SIG-M5 (cell line): ENCODE measurements around the gene HSD17B12.
"Not testable (repeated sequence)": the region's sequence is repeated elsewhere in the genome, so short reads cannot be mapped to it uniquely, and the experiment has no call there.

Source experiments
- DNase-seq: peaks from one replicate; lab custom pipeline; 2025; lab: John Stamatoyannopoulos, UW

Gene HSD17B12

GRCh38 chr11:43747130-43747802 is 66.7 kb downstream of the HSD17B12 start:
- no peak for DNase-seq

- no peak for DNase-seq
These were observed 67.6 kb downstream of the HSD17B12 start for GRCh38 chr11:43748095-43748494.

DNA sequence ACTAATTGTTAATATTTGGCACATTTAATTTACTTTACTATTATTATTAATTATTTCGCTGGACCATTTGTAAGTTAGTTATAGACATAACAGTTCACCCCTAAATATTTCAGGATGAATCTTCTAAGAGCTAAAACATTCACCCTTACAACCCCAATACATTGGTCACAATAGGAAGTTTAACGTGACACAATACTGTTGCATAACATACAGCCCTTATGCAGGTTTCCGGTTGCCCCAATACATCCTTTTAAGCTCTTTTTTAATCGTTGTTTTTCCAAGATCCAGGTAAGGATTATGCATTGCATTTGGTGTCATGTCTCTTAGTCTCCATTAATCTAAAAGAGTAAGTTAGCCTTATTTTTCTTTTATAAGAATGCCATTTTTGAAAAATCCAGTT is 71.2 kb downstream of the HSD17B12 start:
- DNase-seq: no peak

GRCh38 chr11:43756575-43756974 is 76.0 kb downstream of the HSD17B12 start:
- DNase-seq: no peak

- no peak for DNase-seq
These were observed 78.4 kb downstream of the HSD17B12 start for GRCh38 chr11:43758927-43759326.

DNA sequence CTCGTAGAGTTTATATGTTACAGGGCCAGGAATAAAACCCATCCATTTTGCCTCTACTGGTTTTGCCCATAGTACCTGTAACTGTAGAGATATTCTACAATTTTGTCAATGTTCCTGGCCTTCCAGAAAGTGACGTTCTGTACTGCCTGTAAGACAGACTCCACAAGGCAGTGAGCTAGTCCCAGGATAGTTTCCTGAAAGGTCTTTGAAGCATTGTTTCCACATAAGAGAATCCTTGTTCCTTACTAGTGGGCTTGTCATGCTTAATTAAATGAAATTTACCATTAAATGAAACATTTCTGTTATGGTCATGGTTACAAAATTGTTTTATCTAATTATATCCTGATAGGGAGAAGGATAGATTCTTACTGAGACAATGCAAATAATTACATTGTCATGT is 80.4 kb downstream of the HSD17B12 start:
- no peak for DNase-seq

DNA sequence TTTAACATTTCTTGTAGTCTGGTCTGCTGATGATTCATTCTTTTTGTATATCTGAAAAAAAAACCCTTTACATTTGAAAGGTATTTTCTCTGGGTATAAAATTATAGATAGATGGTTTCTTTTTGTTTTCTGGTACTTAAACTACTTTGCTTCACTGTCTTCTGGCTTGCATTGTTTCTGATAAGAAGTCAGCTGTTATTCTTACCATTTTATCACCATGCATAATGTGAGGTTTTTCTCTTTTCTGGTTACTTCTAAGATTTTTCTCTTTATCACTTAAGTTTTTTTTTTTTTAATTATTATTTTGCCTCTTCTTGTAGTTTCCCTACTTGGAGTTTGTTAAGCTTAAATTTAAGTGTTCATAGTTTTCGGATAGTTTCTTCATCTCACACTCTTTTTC is 84.7 kb downstream of the HSD17B12 start:
- no peak for DNase-seq

DNA sequence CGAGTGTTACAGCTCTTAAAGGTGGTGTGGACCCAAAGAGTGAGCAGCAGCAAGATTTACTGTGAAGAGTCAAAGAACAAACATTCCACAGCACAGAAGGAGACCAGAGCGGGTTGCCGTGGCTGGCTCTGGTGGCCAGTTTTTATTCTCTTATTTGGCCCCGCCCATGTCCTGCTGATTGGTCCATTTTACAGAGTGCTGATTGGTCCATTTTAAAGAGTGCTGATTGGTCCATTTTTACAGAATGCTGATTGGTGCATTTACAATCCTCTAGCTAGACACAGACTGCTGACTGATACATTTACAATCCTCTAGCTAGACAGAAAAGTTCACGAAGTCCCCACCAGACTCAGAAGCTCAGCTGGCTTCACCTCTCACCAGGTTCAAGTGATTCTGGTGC is 88.1 kb downstream of the HSD17B12 start:
- DNase-seq: not testable (repeated sequence)

DNA sequence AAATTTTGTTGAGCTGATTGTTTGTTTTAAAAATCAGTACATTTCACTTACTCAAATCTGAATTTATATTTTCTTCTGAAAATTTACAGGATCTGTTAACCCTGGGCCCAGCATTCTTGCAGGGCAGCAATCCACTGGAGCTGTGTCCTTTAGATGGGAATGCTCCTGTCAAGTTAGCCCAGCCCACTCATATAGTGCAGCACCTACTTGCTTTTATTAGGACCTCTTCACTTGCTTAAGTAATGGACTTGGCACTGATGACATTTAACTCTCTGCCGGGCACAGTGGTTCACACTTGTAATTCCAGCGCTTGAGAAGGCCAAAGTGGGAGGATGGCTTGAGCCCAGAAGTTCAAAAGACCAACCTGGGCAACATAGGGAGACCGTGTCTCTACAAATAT is 89.6 kb downstream of the HSD17B12 start:
- DNase-seq: no peak

GRCh38 chr11:43772733-43773132 is 92.2 kb downstream of the HSD17B12 start:
- DNase-seq: no peak

DNA sequence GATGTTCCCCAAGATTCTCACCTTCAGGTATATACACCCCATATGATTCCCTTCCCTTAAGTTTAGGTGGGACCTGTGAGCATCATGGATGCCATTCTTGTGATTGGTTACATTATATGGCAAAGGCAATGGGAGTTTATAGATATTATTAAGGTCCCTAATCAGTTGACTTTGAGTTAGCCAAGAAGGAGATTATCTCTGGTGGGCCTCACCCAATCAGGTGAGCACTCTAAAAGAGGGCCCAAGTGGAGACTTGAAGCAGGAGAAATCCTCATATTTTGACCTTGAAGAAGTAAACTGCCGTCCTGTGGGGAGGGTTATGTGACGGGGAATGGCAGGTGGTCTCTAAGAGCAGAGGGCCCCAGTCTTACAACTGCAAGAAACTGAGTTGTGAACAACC is 94.2 kb downstream of the HSD17B12 start:
- no peak for DNase-seq

DNA sequence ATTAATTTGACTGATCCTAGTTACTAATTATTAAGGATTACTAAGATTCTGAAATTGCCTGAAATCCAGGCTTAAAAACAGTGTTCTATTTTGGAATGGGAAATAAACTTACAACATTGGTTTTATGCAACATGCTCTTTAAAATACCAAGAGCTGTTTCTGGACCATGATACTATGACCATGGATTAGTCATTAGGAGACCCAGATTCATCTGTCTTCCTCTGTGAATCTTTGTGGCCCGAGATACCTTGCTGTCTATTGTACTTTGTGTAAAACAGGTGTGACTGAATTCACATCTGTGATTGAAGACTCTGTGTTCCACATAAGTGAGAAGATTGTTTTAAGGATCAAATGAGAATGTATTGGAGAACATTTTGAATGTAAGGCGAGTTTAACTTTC is 98.8 kb downstream of the HSD17B12 start:
- no peak for DNase-seq

DNA sequence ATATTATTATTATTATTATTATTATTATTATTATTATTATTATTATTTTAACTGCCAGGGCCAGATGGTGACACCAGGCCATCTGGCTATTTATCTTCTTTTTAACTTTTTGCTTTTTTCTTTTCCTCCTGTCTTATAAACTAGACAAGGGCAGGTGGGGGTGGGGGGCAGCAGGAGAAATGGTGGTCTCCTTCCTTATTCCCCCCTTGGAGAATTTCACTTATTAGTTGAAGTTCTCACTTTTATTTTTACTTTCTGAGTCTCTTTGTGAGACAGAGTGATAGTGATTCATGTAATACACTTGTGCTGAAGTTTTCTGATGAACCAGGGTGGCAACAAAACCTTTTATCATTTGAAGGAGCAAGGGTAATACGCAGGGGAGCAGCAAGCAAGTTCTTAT is 103.8 kb downstream of the HSD17B12 start:
- no peak for DNase-seq

GRCh38 chr11:43784866-43785265 is 104.3 kb downstream of the HSD17B12 start:
- no peak for DNase-seq

- no peak for DNase-seq
These were observed 104.8 kb downstream of the HSD17B12 start for GRCh38 chr11:43785318-43785717.

- DNase-seq: no peak
These were observed 105.5 kb downstream of the HSD17B12 start for GRCh38 chr11:43786016-43786415.

DNA sequence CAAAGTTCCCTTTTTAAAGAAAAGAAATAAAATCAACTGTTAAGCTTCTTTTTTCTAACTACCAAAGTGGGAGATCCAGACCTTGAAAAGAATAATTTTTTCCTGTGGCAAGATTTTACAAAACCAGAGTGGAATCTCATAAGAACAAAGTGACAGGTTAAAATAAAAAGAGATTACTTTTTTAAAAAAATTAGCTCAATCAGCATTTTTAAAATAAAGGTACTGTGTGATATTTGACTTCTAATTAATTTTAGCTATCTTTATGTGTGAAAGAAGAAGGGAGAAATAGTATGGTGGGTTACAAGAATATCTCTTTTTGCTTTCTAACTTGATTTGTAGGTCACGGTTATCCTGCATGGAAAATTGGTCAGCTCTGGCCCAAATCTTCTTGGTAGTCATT is 107.3 kb downstream of the HSD17B12 start:
- no peak for DNase-seq

GRCh38 chr11:43788421-43788820 is 107.9 kb downstream of the HSD17B12 start:
- DNase-seq: no peak

- no peak for DNase-seq
These were observed 109.3 kb downstream of the HSD17B12 start for GRCh38 chr11:43789700-43790443.

DNA sequence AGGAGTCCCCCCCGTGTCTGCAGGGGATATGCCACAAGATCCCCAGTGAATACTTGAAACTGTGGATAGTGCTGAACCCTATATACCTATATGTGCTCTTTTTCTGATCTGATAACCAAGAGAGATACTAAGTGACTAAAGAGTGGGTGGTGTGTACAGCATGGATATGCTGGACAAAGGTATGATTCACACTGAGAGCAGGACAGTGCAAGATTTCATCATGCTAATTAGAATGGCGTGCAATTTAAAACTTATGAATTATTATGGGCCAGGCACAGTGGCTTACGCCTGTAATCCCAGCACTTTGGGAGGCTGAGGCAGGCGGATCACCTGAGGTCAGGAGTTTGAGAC is 109.9 kb downstream of the HSD17B12 start:
- DNase-seq: no peak

GRCh38 chr11:43797337-43797736 is 116.8 kb downstream of the HSD17B12 start:
- no peak for DNase-seq

DNA sequence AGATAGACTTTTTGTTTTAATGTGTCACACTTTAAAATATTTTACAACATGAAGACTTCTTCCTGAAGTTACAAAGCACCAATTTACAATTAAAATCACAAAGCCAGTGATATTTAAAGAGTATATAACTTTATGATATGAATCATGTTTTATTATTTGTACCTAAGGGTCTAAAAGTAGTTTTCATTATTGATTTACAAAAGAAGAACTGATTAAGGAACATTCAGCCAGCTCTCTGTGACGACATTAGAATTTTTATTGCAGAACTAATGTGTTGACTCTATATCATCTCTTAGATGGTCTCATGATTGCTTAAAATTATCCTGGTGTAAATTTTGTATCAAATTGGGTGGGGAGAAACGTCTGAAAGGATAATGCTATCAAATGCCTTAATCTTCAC is 117.3 kb downstream of the HSD17B12 start:
- DNase-seq: no peak

- no peak for DNase-seq
These were observed 122.0 kb downstream of the HSD17B12 start for GRCh38 chr11:43802509-43802908.

DNA sequence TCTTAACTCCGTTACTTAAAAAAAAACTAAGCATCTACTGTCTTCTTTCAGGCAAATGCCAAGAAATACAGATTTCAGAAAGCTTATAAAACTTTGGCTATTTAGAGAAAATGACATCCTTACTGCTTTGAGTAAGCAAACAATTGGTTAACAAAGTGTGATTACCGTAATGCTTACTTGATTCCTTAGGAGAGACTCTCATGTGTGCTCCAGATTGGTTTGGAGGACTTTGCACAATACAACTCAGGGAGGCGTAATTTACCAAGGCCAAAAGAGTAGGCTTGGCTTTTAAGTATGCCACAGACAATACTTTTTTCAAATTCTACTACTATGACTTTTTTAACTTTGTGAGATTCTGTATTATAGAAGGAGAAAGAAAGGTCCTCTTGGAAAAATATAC is 123.2 kb downstream of the HSD17B12 start:
- no peak for DNase-seq
